ENCODE data around the gene PACSIN3. TPM values are rescaled to one million over a fixed set of nuclear protein-coding genes. Genes with fewer than 3 reads are reported as not detected.

Gene PACSIN3
- polyA plus RNA-seq, 2 of the 4 experiments (the other 2 are of a cell fraction), result 16.5 to 35.3 TPM

GRCh38 chr11:47215366-47215910, 29.2 kb upstream of the PACSIN3 start:
- POLR2A ChIA-PET, result interaction anchor here (0.6 to 3.2 kb wide), 17 partner anchors 10 to 152 kb away, joined by 3 to 60 read pairs (median 11); partner anchors contain the start of genes ACP2 and PACSIN3
- DNase-seq (ENCODE audit: low read depth in 1 of 2, low spot score in 1 of 2), result peak in 1 of 2 experiments; percentile 45
- H3K4me1 ChIP-seq, result peaks cover 43% of the 10 kb centered on the region
- FAIRE-seq, result no peak
- H3K27ac ChIP-seq, result peak overlapping the region; percentile 96 to 99
- 4% methylated on average over 13 of the region's 15 CpGs for WGBS (ENCODE audit: missing lambda C conversion rate)
- ATAC-seq, result no peak; a peak in 1 of 6 replicates
- TF ChIP-seq CHD2 (IDR thresholded peaks at IDR 0.05; ENCODE audit: low read length, partially characterized antibody) (no peak), REST (IDR thresholded peaks at IDR 0.05) (no peak), MAX (IDR thresholded peaks at IDR 0.05) (no peak), CBX8 (IDR thresholded peaks at IDR 0.05) (no peak), BHLHE40 (IDR thresholded peaks at IDR 0.05; ENCODE audit: low read depth, low read length) (no peak), ESRRA (IDR thresholded peaks at IDR 0.05; ENCODE audit: borderline replicate concordance, low read length) (no peak), RARB (CRISPR knock-in tag; IDR thresholded peaks at IDR 0.05) (no peak), ZFP36 (IDR thresholded peaks at IDR 0.05; ENCODE audit: borderline replicate concordance, partially characterized antibody) (no peak), NPAS2 (CRISPR knock-in tag; IDR thresholded peaks at IDR 0.05; ENCODE audit: borderline replicate concordance) (no peak), FOXS1 (CRISPR knock-in tag; IDR thresholded peaks at IDR 0.05) (no peak), SREBF2 (IDR thresholded peaks at IDR 0.05) (no peak), ZC3H11A (IDR thresholded peaks at IDR 0.05) (no peak), KDM1A (IDR thresholded peaks at IDR 0.05; ENCODE audit: low read depth) (no peak), FOSB (CRISPR knock-in tag; IDR thresholded peaks at IDR 0.05) (no peak), MAFK (IDR thresholded peaks at IDR 0.05; ENCODE audit: partially characterized antibody) (no peak)
- H3K4me2 ChIP-seq, result peak overlapping the region; percentile 92
- no peaks in the 10 kb centered on the region for H3K9me3 ChIP-seq
- H3K4me3 ChIP-seq, result peak overlapping the region; percentile 77
- CTCF ChIA-PET, result interaction anchor here (0.6 to 11.9 kb wide), 16 partner anchors 8 to 637 kb away, joined by 3 to 101 read pairs (median 4); partner anchors contain the start of genes ACP2, ARFGAP2, NR1H3 and PACSIN3

GRCh38 chr11:47213950-47214565, 27.8 kb upstream of the PACSIN3 start:
- TF ChIP-seq MYC (IDR thresholded peaks at IDR 0.05; ENCODE audit: borderline replicate concordance, low read length) (peak; percentile 48; the same call in 1 of the 2 replicates), EHF (CRISPR knock-in tag; IDR thresholded peaks at IDR 0.05) (no peak), HES2 (IDR thresholded peaks at IDR 0.05) (no peak), GATA3 (IDR thresholded peaks at IDR 0.05; ENCODE audit: borderline replicate concordance) (no peak), MAX (IDR thresholded peaks at IDR 0.05) (peak; percentile 47), E2F6 (IDR thresholded peaks at IDR 0.05; ENCODE audit: borderline replicate concordance, low read depth) (peak; percentile 75), BCL3 (IDR thresholded peaks at IDR 0.05) (peak; percentile 26; the same call in 1 of the 3 replicates), ESRRA (IDR thresholded peaks at IDR 0.05; ENCODE audit: borderline replicate concordance, low read length) (peak; percentile 13; the same call in 1 of the 2 replicates), POLR2A (IDR thresholded peaks at IDR 0.05; ENCODE audit: low read length) (peak; percentile 79), JUN (IDR thresholded peaks at IDR 0.05) (peak in 1 of 2 experiments; percentile 26; a peak in 1 of 5 replicates), CEBPB (IDR thresholded peaks at IDR 0.05) (peak in 1 of 2 experiments; percentile 71; a peak in 2 of 4 replicates), RFX5 (IDR thresholded peaks at IDR 0.05) (peak; percentile 96)
- ATAC-seq (peak; percentile 95 to 96), FAIRE-seq (no peak), DNase-seq (ENCODE audit: low read depth in 1 of 2, low spot score in 1 of 2) (peak; percentile 95 to 96)
- ChIA-PET POLR2A (interaction anchor here (0.6 to 3.2 kb wide), 25 partner anchors 8 to 326 kb away, joined by 3 to 60 read pairs (median 6); partner anchors contain the start of genes ACP2 and PACSIN3), CTCF (interaction anchor here (1.1 to 11.9 kb wide), 12 partner anchors 9 to 639 kb away, joined by 3 to 101 read pairs (median 6); partner anchors contain the start of genes ACP2, ARFGAP2 and NR1H3)
- Histone ChIP-seq H3K9me3 (no peaks in the 10 kb centered on the region), H3K4me3 (peak overlapping the region; percentile 77), H3K4me1 (peaks cover 30% of the 10 kb centered on the region), H3K27ac (peak overlapping the region; percentile 96 to 99), H3K4me2 (peak overlapping the region; percentile 92)
- WGBS (ENCODE audit: missing lambda C conversion rate), result 5% methylated on average over 20 of the region's 20 CpGs

Data from A549 (cell line).